Breast epithelium (tissue), 3 donors: Measurements from ENCODE around the gene ASB9.

ENCODE experiments used
- CTCF ChIP-seq, 3 donors: fragments of 450-650 bp; IDR thresholded peaks; one replicate each; pipeline ENCODE4 v1.5.1; 2016 to 2017; ENCODE audit warnings: antibody characterized with exemption in 3 of 3, mild to moderate bottlenecking in 3 of 3, moderate library complexity in 3 of 3
- POLR2A ChIP-seq: fragments of 450-650 bp; IDR thresholded peaks from one replicate; pipeline ENCODE4 v1.6.1; 2016; ENCODE audit warnings: antibody characterized with exemption, mild to moderate bottlenecking, moderate library complexity
- POLR2AphosphoS5 ChIP-seq, 3 donors: sonication (generic); formaldehyde crosslinking; IDR thresholded peaks; one replicate each; pipeline ENCODE4 v1.6.1; 2017; ENCODE audit warnings: antibody characterized with exemption in 3 of 3

GRCh38 chrX:15200871-15201270, 69.0 kb downstream of the ASB9 start:
- TF ChIP-seq POLR2A (no peak), CTCF (IDR thresholded peaks at IDR 0.05) (no peak), POLR2AphosphoS5 (IDR thresholded peaks at IDR 0.05) (no peak)
